ENCODE data around the gene CSMD2. TPM values are rescaled to one million over a fixed set of nuclear protein-coding genes. Genes with fewer than 3 reads are reported as not detected.

The CSMD2 gene
- polyA plus RNA-seq, 5 donors, result 0.11 to 0.38 (median 0.22) TPM

DNA sequence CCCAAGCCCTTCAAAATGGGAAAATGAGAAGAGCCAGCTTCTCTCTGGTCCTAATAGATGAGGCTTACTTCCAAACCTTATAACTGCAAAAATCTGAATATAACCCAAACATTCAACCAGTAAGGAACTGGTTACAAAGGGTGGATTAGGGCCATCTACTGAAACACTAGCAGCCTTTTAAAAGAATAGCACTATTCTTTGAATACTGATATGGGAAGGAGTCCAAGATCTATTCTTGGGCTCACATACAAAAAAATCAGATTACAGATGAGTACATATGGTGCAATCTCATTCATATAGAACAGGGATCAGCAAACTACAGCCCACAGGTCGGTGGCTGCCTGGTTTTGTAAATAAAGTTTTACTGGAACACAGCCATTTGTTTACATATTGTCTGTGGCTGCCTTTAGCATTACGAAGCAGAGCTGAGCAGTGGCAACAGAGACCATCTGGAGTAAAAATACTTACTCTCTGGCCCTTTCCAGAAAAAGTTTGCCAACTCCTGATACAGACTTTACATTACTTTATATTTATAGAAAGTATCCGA lies 524.8 kb downstream of the CSMD2 start:
- DNase-seq, result no peak

GRCh38 chr1:33637846-33638440 lies 527.1 kb downstream of the CSMD2 start:
- no peak for DNase-seq

DNA sequence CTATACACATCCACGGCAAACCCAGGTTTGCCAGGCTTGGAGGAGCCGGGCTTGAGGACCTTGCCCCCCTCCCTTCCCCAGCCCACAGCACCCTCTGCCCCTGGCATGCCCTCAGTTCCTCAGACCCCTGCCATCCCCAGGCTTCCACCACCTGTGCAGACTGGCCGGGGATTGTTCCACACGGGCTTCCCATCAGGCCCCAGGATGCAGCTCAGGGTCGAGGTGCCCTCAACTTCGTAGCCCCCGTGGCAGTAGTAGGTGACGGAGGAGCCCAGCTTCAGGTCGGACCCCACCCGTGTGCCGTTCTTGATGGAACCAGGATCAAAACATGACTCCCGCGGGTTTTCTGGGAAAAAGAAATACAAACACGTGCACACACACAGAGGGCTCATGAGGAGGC lies 528.8 kb downstream of the CSMD2 start:
- DNase-seq, result no peak

DNA sequence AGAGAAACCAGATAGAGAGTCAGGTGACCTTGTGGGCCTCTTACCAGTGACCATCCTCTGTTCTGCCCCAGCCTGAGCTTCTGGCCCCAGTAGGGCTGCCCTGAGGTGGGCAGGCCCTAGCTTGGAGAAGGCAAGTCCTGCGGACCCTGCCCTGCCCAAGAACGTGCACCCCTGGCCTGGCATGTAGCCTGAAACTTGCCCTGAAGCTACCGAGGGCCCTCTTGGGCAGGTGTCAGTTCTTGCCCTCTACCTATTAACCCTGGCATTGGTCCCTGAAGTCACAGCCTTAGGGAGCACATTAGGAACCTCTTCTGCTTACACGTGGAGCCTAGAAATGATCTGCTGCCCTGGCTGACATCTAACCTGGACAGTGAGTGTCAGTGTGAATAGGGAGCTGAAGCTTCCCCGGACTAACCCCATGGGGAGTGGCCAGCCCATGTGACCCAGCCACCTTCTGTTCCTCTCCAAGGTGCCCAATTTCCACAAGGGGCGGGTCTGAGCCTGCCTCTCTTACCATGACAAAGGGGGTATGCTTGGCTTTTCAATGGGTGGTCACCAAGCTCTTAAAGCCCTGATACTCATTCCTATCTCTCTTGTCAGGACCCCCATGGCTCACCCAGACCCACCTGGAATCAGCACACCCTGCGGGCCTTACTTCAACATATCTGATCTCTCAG lies 529.6 kb downstream of the CSMD2 start:
- no peak for DNase-seq

- DNase-seq, result peak in 1 of 2 donors; percentile 14
Observed at GRCh38 chr1:33634806-33635205, 530.2 kb downstream of the CSMD2 start.

- no peak for DNase-seq
Observed at GRCh38 chr1:33634143-33634542, 530.9 kb downstream of the CSMD2 start.

DNA sequence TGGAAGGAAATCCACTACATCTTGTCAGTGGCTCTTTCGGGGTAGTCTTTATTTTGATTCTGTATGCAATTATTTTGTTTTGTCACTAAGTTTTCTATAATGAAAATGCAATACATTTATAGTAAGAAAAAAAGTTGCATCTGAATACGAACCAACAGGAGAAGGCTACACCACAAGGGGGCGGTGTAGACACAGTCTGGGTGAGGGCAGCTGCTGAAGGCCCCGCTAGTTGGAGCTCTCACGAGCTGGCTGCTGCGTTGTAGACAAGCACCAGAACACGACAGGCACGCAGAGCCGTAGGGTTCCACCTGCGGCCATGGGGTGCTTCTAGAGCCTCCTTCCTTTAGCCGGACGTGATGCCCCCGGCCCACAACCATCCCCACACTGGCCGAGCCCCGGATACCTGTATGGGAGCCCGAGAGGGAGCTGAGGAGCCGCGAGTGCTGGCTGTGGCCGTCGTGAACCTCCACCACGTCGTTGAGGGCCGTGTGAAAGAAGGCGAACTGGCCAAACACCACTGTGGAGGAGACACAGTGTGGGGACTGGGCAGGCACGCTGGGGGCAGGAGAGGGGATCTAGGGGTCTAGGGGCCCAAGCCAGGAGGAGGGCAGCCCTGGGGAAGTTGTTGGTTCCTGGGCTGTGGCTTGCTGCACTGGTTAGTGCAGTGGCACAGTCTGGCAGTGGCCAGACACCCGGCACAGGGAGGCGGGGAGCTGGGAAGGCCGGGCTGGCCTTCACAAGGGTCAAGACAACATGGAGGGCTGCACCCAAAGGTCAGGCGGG lies 531.8 kb downstream of the CSMD2 start:
- peak; percentile 62 to 78 for DNase-seq

DNA sequence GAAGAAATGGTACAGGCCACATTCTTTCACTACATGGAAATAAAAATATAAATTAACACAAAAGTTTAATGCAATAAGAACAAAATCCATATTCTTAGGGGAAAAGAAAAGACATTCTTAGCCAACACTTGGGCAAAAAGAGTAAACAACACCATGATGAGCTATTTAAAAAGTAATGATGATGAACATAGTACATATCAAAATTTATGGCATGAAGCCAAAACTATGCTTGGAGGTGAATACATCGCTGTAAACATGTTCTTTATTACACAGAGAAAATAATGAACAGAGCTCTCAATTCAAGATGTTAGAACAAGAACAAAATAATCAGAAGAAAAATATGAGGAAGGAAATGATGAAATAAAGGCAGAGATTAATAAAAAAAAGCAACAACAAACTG lies 534.3 kb downstream of the CSMD2 start:
- DNase-seq, result no peak

GRCh38 chr1:33626801-33627200 lies 538.2 kb downstream of the CSMD2 start:
- DNase-seq, result no peak

GRCh38 chr1:33624991-33625870 lies 539.8 kb downstream of the CSMD2 start:
- no peak for DNase-seq

- no peak for DNase-seq
Observed at GRCh38 chr1:33624261-33624990, 540.6 kb downstream of the CSMD2 start.

DNA sequence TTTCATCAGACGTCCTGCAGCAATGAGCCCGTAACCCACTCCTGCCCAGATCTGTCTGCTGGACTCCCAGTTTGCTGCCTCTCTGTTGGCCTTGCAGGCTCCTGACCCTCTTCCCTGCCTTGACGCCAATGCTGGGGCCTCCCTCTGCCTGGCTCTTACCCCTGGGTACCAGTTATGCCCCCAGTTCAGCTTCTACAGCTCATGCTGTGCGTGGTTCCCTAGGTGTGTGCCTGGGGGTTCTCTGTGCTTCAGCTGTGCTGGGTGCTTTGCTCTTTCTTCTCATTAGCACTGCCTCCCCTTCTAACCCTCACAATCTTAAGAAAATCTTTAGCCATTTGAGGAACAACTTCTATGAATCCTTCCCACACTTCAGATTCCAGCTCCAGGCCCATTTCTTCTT lies 541.2 kb downstream of the CSMD2 start:
- DNase-seq, result no peak

DNA sequence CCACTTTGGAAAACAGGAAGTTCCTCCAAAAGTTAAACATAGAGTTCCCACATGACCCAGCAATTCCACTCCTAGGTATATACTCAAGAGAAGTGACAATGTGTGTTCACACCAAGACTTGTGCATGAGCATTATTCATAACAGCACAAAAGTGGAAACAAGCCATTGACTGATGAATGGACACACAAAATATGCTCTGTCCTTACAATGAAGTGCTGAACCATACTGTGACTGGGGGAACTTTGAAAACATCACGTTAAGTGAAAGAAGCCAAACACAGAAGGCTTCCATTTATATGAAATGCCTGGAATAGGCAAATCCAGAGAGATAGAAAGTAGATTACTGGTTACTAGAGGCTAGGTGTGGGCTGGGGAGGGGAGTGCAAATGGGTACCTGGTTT lies 542.3 kb downstream of the CSMD2 start:
- DNase-seq, result no peak

DNA sequence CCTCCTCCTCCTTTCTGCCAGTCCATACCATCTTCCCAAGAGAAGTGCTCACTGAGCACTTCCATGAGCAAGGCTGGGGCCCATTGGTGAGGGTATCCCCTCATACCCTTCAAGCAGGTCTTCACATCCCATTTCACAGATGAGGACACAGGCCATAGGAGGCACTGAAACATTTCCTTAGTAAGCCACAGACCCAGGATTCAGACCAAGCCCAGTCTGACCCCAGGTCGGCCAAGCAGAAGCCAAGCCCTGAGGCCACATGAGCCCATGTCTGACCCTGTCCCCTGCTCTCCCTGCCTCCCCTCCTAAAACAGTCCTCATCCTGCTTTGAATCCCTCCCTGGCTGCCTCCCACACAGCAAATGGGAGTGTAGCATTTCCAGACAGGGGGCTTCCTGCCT lies 546.4 kb downstream of the CSMD2 start:
- DNase-seq, result no peak

- DNase-seq, result no peak
Observed at GRCh38 chr1:33617451-33617850, 547.6 kb downstream of the CSMD2 start.

- DNase-seq, result no peak
Observed at GRCh38 chr1:33616780-33617179, 548.2 kb downstream of the CSMD2 start.

DNA sequence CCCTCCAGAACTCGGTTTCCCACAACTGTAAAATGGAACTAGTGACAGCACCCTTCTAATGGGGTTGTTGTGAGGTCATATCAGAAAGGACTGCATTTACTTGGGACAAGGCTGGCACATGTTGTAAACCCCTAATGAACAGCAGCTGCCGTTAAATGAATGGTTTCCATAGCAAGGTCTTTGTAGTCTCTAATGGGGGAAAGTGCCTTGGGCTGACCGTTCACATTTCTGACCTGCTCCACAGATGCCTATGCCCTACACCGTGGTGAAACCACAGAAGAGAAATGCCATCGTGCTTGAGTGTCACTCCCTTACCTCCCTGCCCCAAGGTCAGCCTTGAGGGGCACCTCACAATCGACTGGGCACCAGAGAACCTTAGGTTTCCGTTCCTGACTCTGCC lies 549.5 kb downstream of the CSMD2 start:
- no peak for DNase-seq

DNA sequence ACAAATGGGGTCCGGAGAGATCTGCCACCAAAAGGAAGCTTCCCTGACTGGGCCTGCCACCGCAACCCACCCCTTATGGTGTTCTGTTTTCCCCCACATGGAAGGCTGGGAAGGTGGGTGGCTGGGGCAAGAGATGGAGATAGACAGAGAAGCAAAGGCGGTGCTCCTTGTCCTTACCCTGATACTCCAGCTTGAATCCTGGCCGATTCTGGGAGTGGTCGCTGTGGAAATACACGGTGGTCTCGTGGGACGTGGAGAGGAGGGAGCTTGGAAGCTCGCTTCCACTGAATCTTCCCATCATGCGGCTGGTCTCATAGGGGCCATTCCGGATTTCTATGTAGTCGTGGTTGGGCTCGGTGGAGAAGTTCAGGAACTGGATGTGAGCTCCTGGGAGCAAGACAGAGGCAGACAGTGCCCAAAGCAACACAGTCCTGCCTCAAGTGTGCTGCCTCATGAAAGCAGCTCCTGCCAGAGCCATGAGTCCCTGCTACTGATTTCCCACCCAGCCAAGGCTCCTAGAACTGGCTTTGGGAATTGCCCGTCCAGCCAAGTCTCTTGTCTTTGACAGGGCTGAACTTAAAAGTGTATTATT lies 554.1 kb downstream of the CSMD2 start:
- no peak for DNase-seq

- DNase-seq, result no peak
Observed at GRCh38 chr1:33610391-33610790, 554.6 kb downstream of the CSMD2 start.

DNA sequence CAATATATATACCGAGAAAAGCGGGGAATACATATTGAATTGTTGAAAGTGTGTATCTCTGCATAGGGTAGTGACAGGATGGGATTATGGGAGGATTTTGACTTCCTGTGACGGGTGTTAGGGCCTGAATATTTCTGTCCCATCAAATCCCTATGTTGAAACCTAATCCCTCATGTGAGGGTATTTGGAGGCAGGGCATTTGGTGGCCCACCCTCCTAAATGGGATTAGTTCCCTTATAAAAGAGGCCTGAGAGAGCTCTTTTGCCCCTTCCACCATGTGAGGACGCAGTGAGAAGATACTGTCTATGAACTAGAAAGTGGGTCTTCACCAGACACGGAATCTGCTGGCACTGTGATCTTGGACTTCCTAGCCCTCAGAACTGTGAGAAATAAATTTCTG lies 555.3 kb downstream of the CSMD2 start:
- DNase-seq, result no peak

Measured in right lung (tissue), 5 donors.